Fibroblast of the aortic adventitia (primary cell): ENCODE data around the gene RAD51B. TPM values are rescaled to one million over a fixed set of nuclear protein-coding genes. Genes with fewer than 3 reads are reported as not detected.

Experiments used
- DNase-seq: peaks from one replicate; pipeline ENCODE4 v3.0.0-alpha.2; 2010; ENCODE audit warnings: low read depth
- H3K4me3 ChIP-seq: 2 replicates; pipeline ENCODE4 v1.5.1; 2011; ENCODE audit warnings: low read depth, mild to moderate bottlenecking, control low read depth, low read length, moderate library complexity
- CTCF ChIP-seq: IDR thresholded peaks from 2 replicates; pipeline ENCODE4 v1.5.1; 2011; ENCODE audit warnings: mild to moderate bottlenecking, low read length, control low read depth, inconsistent platforms; ENCODE audit not compliant: insufficient read depth
- total RNA-seq: library from RNA; depleted of rRNA; stranded (reverse); fragments of >200 nt; gene quantifications from 2 replicates; pipeline ENCODE4 v1.2.3, GENCODE V29; 2012; ENCODE audit warnings: low replicate concordance

RAD51B gene
- total RNA-seq, 1 donor = 28.7 TPM

GRCh38 chr14:68591786-68592185 lies 772.2 kb downstream of the RAD51B start:
- no peak for DNase-seq
- TF ChIP-seq CTCF = no peak
- no peak overlapping the region for H3K4me3 ChIP-seq

GRCh38 chr14:68592948-68593556 lies 773.5 kb downstream of the RAD51B start:
- no peak overlapping the region for H3K4me3 ChIP-seq
- no peak for DNase-seq
- no peak for TF ChIP-seq CTCF

GRCh38 chr14:68593806-68594536 lies 774.4 kb downstream of the RAD51B start:
- H3K4me3 ChIP-seq = no peak overlapping the region
- no peak for TF ChIP-seq CTCF
- no peak for DNase-seq

- no peak for DNase-seq
- TF ChIP-seq CTCF = no peak
- H3K4me3 ChIP-seq = no peak overlapping the region
Measured at GRCh38 chr14:68594737-68595380, 775.3 kb downstream of the RAD51B start.

- DNase-seq = no peak
- no peak for TF ChIP-seq CTCF
- no peak overlapping the region for H3K4me3 ChIP-seq
Measured at GRCh38 chr14:68596211-68596610, 776.6 kb downstream of the RAD51B start.

- DNase-seq = no peak
- TF ChIP-seq CTCF = no peak
- no peak overlapping the region for H3K4me3 ChIP-seq
Measured at GRCh38 chr14:68596701-68597100, 777.1 kb downstream of the RAD51B start.
